ENCODE measurements around the gene CRIM1. TPM values are rescaled to one million over a fixed set of nuclear protein-coding genes. Genes with fewer than 3 reads are reported as not detected.

CRIM1 gene
- total RNA-seq, 1 donor from 2014 or later: 105 TPM

- intact Hi-C loops (cut with DNase I): no loop called here
- DNase-seq (no peak), ATAC-seq (no peak)
- H3K36me3 ChIP-seq: peaks cover 70% of the 10 kb centered on the region
- no peaks in the 10 kb centered on the region for H3K4me1 ChIP-seq
- H3K9me3 ChIP-seq: no peaks in the 10 kb centered on the region
- TF ChIP-seq CTCF (IDR thresholded peaks at IDR 0.05): no peak
- H3K27me3 ChIP-seq (ENCODE audit: low read depth): no peaks in the 10 kb centered on the region
- no peak overlapping the region for H3K4me3 ChIP-seq
- no peak overlapping the region for H3K27ac ChIP-seq
Measured at GRCh38 chr2:36511858-36512603, 156.5 kb downstream of the CRIM1 start.

- H3K9me3 ChIP-seq: no peaks in the 10 kb centered on the region
- H3K4me3 ChIP-seq: no peak overlapping the region
- DNase-seq: no peak
- no peak overlapping the region for H3K27ac ChIP-seq
- no peak for ATAC-seq
- H3K4me1 ChIP-seq: no peaks in the 10 kb centered on the region
- intact Hi-C loops (cut with DNase I): no loop called here
- no peak for TF ChIP-seq CTCF (IDR thresholded peaks at IDR 0.05)
- H3K36me3 ChIP-seq: peaks cover 76% of the 10 kb centered on the region
- no peaks in the 10 kb centered on the region for H3K27me3 ChIP-seq (ENCODE audit: low read depth)
Measured at GRCh38 chr2:36512705-36513104, 157.1 kb downstream of the CRIM1 start.

- Histone ChIP-seq H3K9me3 (no peaks in the 10 kb centered on the region), H3K27me3 (ENCODE audit: low read depth) (no peaks in the 10 kb centered on the region), H3K4me1 (no peaks in the 10 kb centered on the region), H3K27ac (no peak overlapping the region), H3K4me3 (no peak overlapping the region), H3K36me3 (peaks cover 86% of the 10 kb centered on the region)
- no peak for ATAC-seq
- intact Hi-C loops (cut with DNase I): no loop called here
- no peak for DNase-seq
- no peak for TF ChIP-seq CTCF (IDR thresholded peaks at IDR 0.05)
Measured at GRCh38 chr2:36513661-36514060, 158.1 kb downstream of the CRIM1 start.

- Histone ChIP-seq H3K36me3 (peaks cover 97% of the 10 kb centered on the region), H3K9me3 (no peaks in the 10 kb centered on the region), H3K27ac (no peak overlapping the region), H3K4me1 (no peaks in the 10 kb centered on the region), H3K4me3 (no peak overlapping the region), H3K27me3 (ENCODE audit: low read depth) (no peaks in the 10 kb centered on the region)
- intact Hi-C loops (cut with DNase I): no loop called here
- no peak for DNase-seq
- TF ChIP-seq CTCF (IDR thresholded peaks at IDR 0.05): no peak
- ATAC-seq: no peak
Measured at GRCh38 chr2:36515538-36515937, 160.0 kb downstream of the CRIM1 start.

GRCh38 chr2:36516136-36516870 is 160.7 kb downstream of the CRIM1 start:
- DNase-seq (no peak), ATAC-seq (no peak)
- intact Hi-C loops (cut with DNase I): no loop called here
- TF ChIP-seq CTCF (IDR thresholded peaks at IDR 0.05): no peak
- H3K36me3 ChIP-seq: peaks cover 98% of the 10 kb centered on the region
- no peaks in the 10 kb centered on the region for H3K9me3 ChIP-seq
- H3K27me3 ChIP-seq (ENCODE audit: low read depth): no peaks in the 10 kb centered on the region
- no peak overlapping the region for H3K27ac ChIP-seq
- H3K4me1 ChIP-seq: no peaks in the 10 kb centered on the region
- H3K4me3 ChIP-seq: no peak overlapping the region

All from lower lobe of right lung (tissue), 2 donors.